GM08714 (cell line): ENCODE measurements around the gene SYNGAP1.
"Not testable (repeated sequence)": the region's sequence is repeated elsewhere in the genome, so short reads cannot be mapped to it uniquely, and the experiment has no call there.

ENCODE experiments used
- H3K4me3 ChIP-seq: fragments of 200-500 bp; sonication (Bioruptor generic); 2 replicates; pipeline ENCODE4 v1.5.1; 2014; ENCODE audit warnings: mild to moderate bottlenecking, low read length, inconsistent platforms
- ZNF274 ChIP-seq: IDR thresholded peaks from 2 replicates; pipeline ENCODE4 v1.6.1; 2012; ENCODE audit warnings: mild to moderate bottlenecking, low read depth, low read length

The SYNGAP1 gene

GRCh38 chr6:33477864-33478263, 58.0 kb downstream of the SYNGAP1 start:
- no peak overlapping the region for H3K4me3 ChIP-seq
- TF ChIP-seq ZNF274 = no peak

GRCh38 chr6:33481192-33481591, 61.3 kb downstream of the SYNGAP1 start:
- TF ChIP-seq ZNF274 = no peak
- no peak overlapping the region for H3K4me3 ChIP-seq

- H3K4me3 ChIP-seq = not testable (repeated sequence)
These were observed 62.8 kb downstream of the SYNGAP1 start for GRCh38 chr6:33482620-33483019.

GRCh38 chr6:33483678-33484077, 63.8 kb downstream of the SYNGAP1 start:
- H3K4me3 ChIP-seq = no peak overlapping the region
- TF ChIP-seq ZNF274 = no peak

GRCh38 chr6:33484673-33485262, 64.9 kb downstream of the SYNGAP1 start:
- H3K4me3 ChIP-seq = not testable (repeated sequence)

GRCh38 chr6:33485680-33486079, 65.8 kb downstream of the SYNGAP1 start:
- not testable (repeated sequence) for H3K4me3 ChIP-seq

GRCh38 chr6:33488339-33488738, 68.5 kb downstream of the SYNGAP1 start:
- no peak for TF ChIP-seq ZNF274
- H3K4me3 ChIP-seq = no peak overlapping the region

- H3K4me3 ChIP-seq = no peak overlapping the region
- TF ChIP-seq ZNF274 = no peak
These were observed 70.3 kb downstream of the SYNGAP1 start for GRCh38 chr6:33490198-33490597.

- TF ChIP-seq ZNF274 = no peak
- no peak overlapping the region for H3K4me3 ChIP-seq
These were observed 70.8 kb downstream of the SYNGAP1 start for GRCh38 chr6:33490621-33491020.

- H3K4me3 ChIP-seq = no peak overlapping the region
- TF ChIP-seq ZNF274 = no peak
These were observed 72.2 kb downstream of the SYNGAP1 start for GRCh38 chr6:33492093-33492492.

GRCh38 chr6:33497157-33497556, 77.3 kb downstream of the SYNGAP1 start:
- TF ChIP-seq ZNF274 = no peak

GRCh38 chr6:33502486-33502885, 82.6 kb downstream of the SYNGAP1 start:
- no peak overlapping the region for H3K4me3 ChIP-seq
- TF ChIP-seq ZNF274 = no peak

More at GRCh38 chr6:33497157-33497556, 77.3 kb downstream of the SYNGAP1 start:
- H3K4me3 ChIP-seq = no peak overlapping the region

- no peak overlapping the region for H3K4me3 ChIP-seq
- no peak for TF ChIP-seq ZNF274
These were observed 84.6 kb downstream of the SYNGAP1 start for GRCh38 chr6:33504486-33504885.
